Hematopoietic multipotent progenitor cell treated with erythropoietin and hydrocortisone succinate and interleukin-3 and kit ligand, for 6 days (in vitro differentiated cells): Measurements from ENCODE around the gene COL7A1.
"Not testable (repeated sequence)": the region's sequence is repeated elsewhere in the genome, so short reads cannot be mapped to it uniquely, and the experiment has no call there.

Source experiments
- DNase-seq: peaks from one replicate; pipeline ENCODE4 v3.0.0-alpha.2; 2015

The COL7A1 gene

DNA sequence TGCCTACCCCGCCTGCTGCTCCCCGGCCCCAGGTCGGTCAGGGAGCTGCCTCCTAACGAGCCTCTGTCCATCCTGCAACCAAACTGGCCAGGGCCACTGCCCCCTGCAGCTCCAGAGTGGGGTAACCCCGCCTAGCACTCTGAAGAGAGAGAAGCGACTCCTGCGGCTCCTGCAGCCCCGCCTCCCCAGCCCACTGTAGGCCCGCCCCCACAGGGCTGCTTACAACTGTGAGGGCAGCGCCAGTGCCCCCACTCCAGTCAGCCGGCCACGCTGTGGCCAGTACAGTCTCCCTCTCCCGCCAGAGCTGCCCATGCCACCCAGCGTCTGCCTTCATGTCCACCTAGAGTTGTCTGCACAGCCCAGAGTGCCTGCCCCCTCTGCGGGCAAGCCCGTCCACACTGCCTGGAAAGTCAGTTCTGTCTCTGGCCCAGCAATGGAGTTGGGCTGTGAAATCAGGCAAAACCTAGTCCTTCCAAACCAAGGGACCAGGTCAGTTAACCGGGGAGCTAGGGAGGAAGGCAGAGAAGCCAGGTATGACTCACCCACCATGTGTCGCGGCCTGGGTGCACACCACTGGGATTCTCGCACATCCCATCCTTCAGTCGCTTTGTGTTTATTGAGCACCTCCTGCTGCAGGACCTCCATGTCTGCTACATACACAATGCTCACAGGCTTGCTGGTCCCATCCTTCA lies 33.9 kb downstream of the COL7A1 start:
- peak; percentile 84 for DNase-seq

GRCh38 chr3:48560648-48561018 lies 34.5 kb downstream of the COL7A1 start:
- DNase-seq = peak; percentile 15

DNA sequence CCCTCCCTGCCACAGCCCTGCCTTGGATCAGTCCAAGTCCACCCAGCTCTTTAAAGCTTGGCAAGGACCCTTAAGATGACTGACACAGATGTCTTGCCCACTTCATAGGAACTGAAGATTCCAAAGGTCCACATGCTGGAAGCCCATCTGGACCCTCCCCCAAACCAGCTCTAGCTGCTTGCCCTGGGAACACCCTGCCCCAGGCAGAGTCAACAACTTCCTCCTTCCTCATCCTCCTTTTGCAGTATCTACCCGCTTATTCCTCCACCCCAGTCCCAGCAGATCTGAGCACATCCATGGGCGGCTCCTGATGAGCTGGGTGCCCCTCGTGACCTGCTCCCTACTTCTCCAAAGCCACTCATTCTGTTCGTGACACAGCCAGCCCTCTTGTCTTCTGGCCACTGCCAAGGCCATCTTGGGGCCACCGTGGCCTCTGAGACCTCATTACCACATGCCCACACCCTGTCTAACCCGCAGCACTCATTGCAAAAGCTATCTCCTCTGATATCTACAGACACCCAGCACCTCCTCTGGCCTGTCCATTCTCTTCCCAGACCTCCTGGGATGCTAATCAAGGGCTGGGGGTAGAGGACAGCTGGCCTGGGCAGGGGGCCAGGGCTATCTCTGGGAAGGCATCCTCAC lies 36.5 kb downstream of the COL7A1 start:
- DNase-seq = peak; percentile 55

DNA sequence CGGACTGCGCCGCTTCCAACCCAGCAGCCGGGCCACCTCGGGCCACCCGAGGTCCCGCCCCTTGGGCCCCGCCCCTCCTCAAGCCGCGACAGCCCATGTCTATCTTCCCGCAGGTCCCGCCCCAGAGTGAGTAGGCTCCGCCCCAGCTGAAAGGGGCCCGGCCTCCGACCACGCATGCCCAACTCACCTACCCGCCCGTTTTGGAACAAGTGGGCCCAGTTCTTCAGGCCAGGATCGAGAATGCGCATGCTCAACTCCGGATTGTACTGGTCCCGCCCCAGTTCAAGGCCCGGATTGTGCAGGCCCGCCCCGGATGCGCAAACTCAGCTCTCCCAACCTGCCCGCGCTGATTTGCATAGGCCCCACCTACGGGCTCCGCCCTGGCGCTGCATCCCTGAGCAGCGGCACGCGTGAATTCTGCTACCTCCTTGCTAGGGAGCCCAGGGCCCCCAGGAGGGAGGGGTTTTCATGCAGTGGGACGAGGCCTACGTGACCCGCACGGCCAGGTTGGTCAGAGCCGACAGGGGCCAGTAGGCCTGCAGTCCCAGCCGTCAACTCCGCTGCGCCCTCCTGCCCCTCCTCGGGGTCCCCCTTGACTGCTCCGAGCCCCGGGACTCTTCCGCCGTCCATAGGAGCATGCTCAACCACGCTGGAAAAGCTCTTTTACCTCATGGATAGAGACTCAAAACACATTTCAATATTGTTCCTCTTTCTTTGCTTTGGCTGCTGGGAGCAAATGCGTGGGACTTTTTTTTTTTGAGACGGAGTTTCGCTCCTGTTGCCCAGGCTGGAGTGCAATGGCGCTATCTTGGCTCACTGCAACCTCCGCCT lies 38.1 kb downstream of the COL7A1 start, which contains the start of gene PFKFB4:
Gene PFKFB4 (minus strand): TSS at position 8 of the 831 bp plus-strand sequence. CDS start 26 bp downstream, outside the sequence.
- peak; percentile 100 for DNase-seq

DNA sequence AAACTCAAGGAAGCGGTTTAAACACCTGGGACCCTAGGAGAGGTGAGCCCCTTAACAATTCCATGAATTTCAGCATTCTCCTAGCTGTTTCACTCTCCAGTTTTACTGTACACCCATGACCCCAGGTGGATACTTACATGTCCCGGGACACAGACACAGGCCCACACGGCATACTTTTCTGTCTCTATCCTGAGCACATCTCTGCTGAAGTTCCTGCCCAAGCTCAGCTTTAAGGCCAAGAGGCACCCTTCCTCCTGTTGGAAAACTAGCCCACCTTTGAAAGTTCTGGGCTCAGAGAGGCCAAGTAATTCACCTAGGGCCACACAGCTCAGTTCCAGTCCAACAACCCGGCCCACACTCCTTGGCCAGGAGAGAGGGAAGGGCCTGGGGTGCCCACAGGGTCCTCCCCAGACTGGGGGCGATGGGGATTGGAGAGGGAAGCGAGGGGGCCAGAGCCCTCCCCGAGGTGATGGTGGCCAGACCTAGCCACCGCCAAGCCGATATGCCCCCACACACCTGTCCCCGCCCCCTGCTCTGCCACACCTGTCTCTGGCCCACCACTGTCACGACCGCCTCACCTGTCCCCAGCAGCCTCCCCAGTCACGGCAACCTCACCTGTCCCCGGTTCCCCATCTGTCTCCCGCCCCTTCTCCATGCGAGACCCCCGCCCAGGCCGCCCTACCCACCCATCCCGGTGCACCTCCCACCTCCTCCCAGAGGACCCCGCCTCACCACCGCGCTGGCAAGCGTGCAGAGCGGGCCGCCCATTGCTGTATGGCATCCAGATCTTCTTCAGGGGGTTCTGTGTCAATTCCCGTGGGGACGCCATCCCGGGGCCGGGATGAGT lies 39.0 kb downstream of the COL7A1 start:
- peak; percentile 27 for DNase-seq

- DNase-seq = peak; percentile 92
These were observed 39.7 kb downstream of the COL7A1 start for GRCh38 chr3:48555231-48555948.

DNA sequence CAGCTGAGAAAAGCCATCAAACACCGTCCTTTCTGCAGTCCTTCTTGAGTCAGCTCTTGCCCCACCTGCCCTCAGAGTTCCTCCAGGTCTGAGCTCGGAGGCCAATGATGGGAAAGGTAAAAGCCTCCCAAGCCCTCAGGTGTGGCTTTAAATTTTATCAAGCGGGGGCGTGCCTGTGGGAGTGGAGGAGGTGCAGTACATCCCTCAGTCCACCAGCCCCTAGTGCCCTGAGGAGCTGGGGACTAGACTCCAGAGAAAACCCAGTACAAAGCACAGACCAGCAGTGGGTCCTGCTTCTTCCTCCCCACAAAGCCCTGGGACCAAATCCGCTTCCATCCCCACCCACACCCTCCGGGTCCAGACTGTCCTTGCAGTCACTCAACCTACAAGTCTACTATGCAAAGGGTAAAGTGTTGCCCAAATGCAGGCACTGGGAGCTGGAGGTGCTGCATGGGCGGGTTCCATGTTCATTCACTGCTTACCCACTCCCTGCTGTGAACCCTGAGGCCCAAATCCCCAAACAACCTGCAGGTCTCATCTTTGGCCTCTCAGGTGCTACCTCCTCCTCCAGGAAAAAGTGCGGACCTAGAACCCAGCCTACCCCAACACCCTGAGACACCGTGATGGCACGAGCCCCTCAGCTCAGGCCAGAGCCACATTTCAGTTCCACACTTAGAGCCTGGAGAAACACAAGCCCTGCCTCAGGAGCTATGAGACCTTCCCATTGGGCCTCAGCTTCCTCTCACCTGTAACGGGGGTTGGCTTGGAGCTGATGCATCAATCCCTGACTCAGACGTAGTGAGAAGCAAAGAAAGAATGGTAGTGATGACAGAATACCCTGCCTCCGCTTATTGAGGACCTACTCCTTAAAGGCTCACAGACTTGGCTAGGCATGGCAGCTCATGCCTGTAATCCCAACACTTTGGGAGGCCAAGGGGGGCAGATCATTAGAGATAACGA lies 41.0 kb downstream of the COL7A1 start:
- DNase-seq = no peak

- no peak for DNase-seq
These were observed 41.8 kb downstream of the COL7A1 start for GRCh38 chr3:48553361-48553760.

GRCh38 chr3:48552111-48552951 lies 42.8 kb downstream of the COL7A1 start:
- DNase-seq = no peak

- DNase-seq = not testable (repeated sequence)
These were observed 43.5 kb downstream of the COL7A1 start for GRCh38 chr3:48551651-48552050.

- peak; percentile 91 for DNase-seq
These were observed 46.1 kb downstream of the COL7A1 start for GRCh38 chr3:48548729-48549705.

DNA sequence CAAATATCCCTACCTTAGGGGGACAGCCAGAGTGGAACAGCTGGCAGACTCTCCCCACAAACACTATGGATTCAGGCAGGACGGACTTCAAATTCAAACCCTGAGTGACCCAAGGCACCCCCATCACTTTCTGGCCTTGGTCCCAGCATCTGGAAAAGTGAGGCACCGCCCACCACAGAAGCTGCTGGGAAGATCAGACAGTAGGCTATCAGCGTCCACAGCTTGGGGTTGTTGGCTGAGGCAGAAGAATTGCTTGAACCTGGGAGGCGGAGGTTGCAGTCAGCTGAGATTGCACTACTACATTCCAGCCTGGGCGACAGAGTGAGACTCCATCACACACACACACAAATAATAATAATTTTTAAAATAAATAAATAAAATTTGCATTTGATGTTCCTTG lies 47.0 kb downstream of the COL7A1 start:
- DNase-seq = peak; percentile 71

DNA sequence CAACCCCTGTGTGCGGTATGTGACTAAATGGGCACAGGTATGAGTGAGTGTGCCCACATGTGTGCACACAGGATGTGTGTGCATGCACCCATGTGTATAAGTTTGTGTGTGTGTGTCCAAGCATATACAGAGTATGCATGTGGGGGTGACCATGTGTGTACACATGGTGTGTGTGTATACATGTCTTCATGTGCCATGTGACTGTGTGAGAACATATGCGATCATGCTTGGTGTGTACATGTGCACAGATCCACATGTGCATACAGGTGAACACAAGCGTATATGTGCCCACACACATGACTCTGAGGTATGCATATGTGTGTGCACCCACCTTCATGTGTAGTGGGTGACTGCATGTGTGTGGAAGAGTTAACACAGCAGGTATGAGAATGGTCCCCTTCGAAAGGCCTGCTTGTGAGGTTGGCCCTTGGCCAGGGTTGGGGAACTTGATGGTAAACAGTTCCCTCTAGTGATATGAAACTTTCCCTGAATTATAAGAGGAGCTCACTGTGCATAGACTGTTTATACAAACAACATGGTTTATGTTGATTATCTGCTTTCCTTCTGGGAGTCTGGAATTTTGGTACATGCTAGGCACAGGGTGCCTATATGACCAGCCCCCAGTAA lies 48.8 kb downstream of the COL7A1 start:
- DNase-seq = peak; percentile 45

GRCh38 chr3:48544141-48544540 lies 51.0 kb downstream of the COL7A1 start:
- DNase-seq = no peak

GRCh38 chr3:48543271-48543866 lies 51.8 kb downstream of the COL7A1 start:
- DNase-seq = peak; percentile 27

DNA sequence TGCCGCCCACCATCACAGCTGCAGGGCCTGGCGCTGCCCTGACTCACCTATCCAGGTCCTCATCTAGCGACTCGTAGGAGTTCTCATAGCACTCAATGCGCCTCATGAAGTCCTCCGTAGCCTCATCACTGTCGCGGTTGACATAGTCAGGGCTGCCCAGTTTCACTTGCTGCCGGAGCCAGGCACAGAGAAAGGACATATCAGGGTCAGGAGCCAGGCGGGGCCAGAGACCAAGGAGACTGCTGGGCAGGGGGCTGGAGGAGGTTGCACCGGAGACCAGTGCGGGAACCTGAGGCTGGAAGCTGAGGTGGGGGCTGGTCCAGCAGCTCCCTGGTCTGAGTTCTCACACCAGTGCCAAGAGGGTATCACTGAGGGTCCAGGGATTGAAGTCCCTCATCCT lies 56.7 kb downstream of the COL7A1 start:
- DNase-seq = no peak

GRCh38 chr3:48536785-48537184 lies 58.3 kb downstream of the COL7A1 start:
- DNase-seq = no peak

DNA sequence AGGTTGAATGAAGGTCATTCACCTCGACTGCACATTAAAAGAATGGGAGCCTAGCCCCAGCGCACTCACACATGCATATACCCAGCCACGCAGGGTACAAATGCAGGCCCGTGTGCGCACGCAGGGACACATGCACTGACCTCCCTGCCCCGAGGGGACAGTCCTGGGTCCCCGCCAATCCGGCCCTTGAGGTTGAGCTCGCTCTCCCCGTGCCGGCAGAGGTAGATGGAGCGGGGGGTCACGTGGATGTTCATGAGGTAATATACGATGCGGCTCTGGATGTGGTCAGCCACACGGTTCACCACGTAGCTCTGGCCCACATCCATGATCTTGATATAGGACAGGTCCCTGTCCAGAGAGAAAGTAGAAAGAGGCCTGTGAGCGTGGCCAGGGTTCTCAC lies 59.0 kb downstream of the COL7A1 start:
- no peak for DNase-seq
